ENCODE results near the gene MT1A.

Gene MT1A

GRCh38 chr16:56679078-56679730 lies 40.7 kb downstream of the MT1A start:
- no peak for DNase-seq (ENCODE audit: low read depth in 2 of 2)

- no peak for DNase-seq (ENCODE audit: low read depth in 2 of 2)
Measured at GRCh38 chr16:56679818-56680217, 41.4 kb downstream of the MT1A start.

- peak; percentile 85 for DNase-seq (ENCODE audit: low read depth in 2 of 2)
Measured at GRCh38 chr16:56681939-56682702, 43.7 kb downstream of the MT1A start, which contains the start of gene MT1X. TSS of gene MT1X (plus strand) at chr16:56682470. CDS start at chr16:56682541, 71 bp downstream.

GRCh38 chr16:56682703-56683397 lies 44.4 kb downstream of the MT1A start:
- no peak for DNase-seq (ENCODE audit: low read depth in 2 of 2)

GRCh38 chr16:56683424-56684172 lies 45.1 kb downstream of the MT1A start:
- no peak for DNase-seq (ENCODE audit: low read depth in 2 of 2)

GRCh38 chr16:56684256-56684925 lies 45.9 kb downstream of the MT1A start:
- no peak for DNase-seq (ENCODE audit: low read depth in 2 of 2)

GRCh38 chr16:56684926-56685590 lies 46.6 kb downstream of the MT1A start:
- no peak for DNase-seq (ENCODE audit: low read depth in 2 of 2)

- no peak for DNase-seq (ENCODE audit: low read depth in 2 of 2)
Measured at GRCh38 chr16:56686758-56687157, 48.3 kb downstream of the MT1A start.

GRCh38 chr16:56688762-56689161 lies 50.3 kb downstream of the MT1A start:
- DNase-seq (ENCODE audit: low read depth in 2 of 2) = no peak

- no peak for DNase-seq (ENCODE audit: low read depth in 2 of 2)
Measured at GRCh38 chr16:56689171-56689570, 50.7 kb downstream of the MT1A start.
